Right ventricle myocardium inferior (tissue), 1 donor: ENCODE results near the gene IFT74. TPM values are rescaled to one million over a fixed set of nuclear protein-coding genes. Genes with fewer than 3 reads are reported as not detected.
"Not testable (repeated sequence)": the region's sequence is repeated elsewhere in the genome, so short reads cannot be mapped to it uniquely, and the experiment has no call there.

Source experiments
- ATAC-seq: fragments of 200-7000 bp; cut with Tn5 transposase; one replicate; pipeline ENCODE4 v1.9.1; 2020; ENCODE audit warnings: mild to moderate bottlenecking, moderate library complexity
- DNase-seq: peaks from one replicate; pipeline ENCODE4 v3.0.0; 2021; ENCODE audit errors: missing footprints
- intact Hi-C: fragments of 100-400 bp; cut with DNase I; formaldehyde crosslinking; loops from one replicate; pipeline ENCODE4 v1.11.0; 2022
- total RNA-seq: library from RNA; stranded (reverse); fragmentation: NEBNext Ultra II Directional; extraction: Animal tissue kit (Norgen Biotek cat#: 25700); gene quantifications from one replicate; pipeline ENCODE4 v1.2.1, GENCODE V29; 2021
- donor health status: DM: no; HTN: yes; CAD: no; lungs with severe emphysema.

IFT74 gene
- total RNA-seq, 1 donor from 2014 or later = 12.2 TPM

- no peak for DNase-seq
- ATAC-seq = no peak
- intact Hi-C loops = no loop called here
Measured at GRCh38 chr9:27054125-27054524, 97.9 kb downstream of the IFT74 start.

DNA sequence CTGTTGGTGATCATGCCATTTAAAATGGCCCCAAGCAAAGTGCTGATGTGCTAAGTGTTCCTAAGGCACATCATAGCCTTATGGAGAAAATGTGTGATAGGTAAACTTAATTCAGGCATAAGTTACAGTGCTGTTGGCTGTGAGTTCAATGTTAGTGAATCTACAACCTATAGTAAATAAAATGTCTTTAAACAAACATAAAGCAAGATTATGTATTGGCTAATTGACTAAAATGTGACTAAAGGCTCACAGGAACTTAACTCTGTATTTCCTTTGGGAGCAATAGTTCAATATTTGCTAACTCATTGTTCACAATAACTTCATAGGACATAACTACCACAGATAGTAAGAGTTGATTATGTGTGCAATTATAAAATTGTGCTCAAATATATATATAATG lies 98.6 kb downstream of the IFT74 start:
- no peak for ATAC-seq
- no peak for DNase-seq
- intact Hi-C loops = no loop called here

DNA sequence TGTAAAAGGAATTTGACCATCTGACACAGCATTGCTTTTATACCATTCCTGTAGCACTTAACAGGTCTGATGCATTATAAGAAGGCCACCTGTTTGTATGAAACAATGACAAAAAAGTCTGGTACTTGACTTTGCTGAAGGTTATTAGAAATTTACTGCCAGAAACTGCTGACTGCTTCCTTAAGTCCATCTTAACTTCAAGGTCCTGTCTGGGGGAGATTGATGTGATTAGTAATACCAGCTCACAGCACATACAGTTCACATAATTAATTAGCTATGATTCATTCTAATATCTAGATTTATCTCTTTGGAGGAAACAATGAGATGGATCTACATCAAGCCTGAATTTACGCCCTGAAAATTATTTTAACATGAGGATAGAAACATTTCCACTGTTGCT lies 103.2 kb downstream of the IFT74 start:
- ATAC-seq = no peak
- intact Hi-C loops = no loop called here
- DNase-seq = no peak

DNA sequence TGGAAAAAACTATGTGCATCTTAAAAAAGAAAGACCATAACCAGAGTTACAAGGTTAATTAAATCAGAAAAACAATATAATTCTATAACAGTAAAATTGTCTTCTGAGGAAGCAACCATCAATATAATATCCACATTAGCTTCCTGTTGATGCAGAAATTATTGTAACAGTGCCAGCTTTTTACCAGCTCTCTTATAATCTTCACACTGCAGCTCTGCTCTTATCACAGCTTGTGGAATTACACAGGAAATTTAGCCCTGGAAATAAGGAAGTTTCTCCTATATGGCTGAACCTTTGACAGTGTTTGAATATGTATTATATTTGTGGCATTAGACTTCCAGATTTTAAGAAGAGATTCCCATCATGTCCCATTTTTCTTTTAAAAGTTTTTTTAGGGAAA lies 103.7 kb downstream of the IFT74 start:
- no peak for ATAC-seq
- DNase-seq = no peak
- intact Hi-C loops = no loop called here

- intact Hi-C loops = no loop called here
- ATAC-seq (no peak), DNase-seq (no peak)
Measured at GRCh38 chr9:27065288-27065687, 109.1 kb downstream of the IFT74 start.

GRCh38 chr9:27073841-27074728 lies 117.9 kb downstream of the IFT74 start:
- ATAC-seq (no peak), DNase-seq (no peak)
- intact Hi-C loops = no loop called here

DNA sequence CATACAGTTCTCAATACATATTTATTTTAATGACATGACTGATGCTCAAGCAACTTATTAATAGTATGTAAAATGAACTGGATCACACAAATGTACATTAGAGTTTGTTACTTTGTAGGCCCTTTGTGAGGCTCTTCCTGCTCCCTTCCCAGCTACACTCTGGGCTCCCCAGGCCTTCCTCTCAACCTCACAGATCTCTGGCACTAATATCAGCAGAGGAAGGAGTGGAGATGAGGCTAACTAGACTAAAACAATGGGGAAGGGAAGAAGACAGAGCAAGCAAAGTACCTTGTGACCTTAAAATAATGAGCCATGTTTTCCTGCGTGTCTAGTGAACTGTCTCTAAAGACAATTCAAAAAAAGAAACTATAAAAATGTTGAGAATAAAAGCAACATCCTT lies 122.5 kb downstream of the IFT74 start:
- intact Hi-C loops = no loop called here
- no peak for DNase-seq
- ATAC-seq = no peak

DNA sequence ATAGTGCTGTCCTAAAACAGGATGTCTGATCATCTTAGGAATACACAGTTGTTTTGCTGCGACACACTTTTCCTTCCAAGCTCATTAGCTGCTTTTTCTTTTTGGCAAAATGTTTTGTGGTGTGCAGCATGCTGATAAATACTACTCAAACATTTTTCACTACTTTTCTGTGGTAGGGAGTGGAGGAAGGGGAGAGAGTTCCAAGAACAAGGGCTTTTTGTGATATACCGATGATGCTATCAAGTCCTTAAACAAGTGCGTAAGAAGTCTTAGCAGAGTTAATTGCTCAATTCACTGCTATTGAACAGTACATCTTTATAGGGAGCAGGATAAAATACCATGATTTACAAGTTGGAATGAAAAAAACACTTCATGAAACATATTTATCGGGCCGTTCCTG lies 129.2 kb downstream of the IFT74 start:
- intact Hi-C loops = no loop called here
- ATAC-seq (no peak), DNase-seq (no peak)

DNA sequence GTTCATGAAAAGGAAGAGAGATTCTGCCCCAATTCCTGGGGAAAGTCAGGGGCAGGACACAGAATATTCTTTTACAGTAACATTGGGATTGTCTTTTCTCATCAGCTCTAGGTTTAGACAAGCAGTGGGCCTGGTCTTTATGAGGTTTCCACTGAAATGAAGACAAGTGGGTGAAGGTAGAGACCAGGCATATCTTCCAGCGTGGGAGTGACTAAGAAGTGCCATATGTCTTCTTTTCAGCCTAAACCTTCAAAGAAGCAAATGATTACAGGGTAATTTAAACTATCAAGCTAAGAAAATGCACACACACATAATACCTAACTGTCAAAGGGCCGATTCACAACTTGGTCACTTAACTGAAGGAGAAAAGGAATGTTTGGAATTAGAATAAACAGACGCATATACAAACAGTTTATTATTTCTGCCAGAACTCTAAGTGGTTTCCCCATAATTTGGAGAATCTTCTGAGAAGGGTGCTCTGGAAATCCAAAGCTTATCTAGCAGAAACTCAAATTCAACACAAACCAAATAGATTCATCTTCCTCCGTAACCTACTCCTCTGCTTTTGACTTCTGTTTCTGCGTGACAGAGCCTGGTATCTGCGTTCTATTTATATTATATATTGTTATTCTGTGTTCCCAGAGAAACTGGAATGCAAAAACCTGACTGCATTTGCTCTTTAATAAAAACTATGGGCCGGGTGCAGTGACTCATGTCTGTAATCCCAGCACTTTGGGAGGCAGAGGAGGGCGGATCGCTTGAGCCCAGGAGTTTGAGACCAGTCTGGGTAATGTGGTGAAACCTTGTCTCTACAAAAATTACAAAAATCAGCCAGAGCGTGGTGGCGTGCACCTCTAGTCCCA lies 130.8 kb downstream of the IFT74 start:
- ATAC-seq = no peak
- intact Hi-C loops = no loop called here
- no peak for DNase-seq

GRCh38 chr9:27088981-27089380 lies 132.8 kb downstream of the IFT74 start:
- no peak for ATAC-seq
- intact Hi-C loops = no loop called here
- no peak for DNase-seq

GRCh38 chr9:27089706-27090105 lies 133.5 kb downstream of the IFT74 start:
- intact Hi-C loops = no loop called here
- DNase-seq (no peak), ATAC-seq (no peak)

GRCh38 chr9:27090231-27090630 lies 134.0 kb downstream of the IFT74 start:
- no peak for ATAC-seq
- intact Hi-C loops = no loop called here
- DNase-seq = no peak

DNA sequence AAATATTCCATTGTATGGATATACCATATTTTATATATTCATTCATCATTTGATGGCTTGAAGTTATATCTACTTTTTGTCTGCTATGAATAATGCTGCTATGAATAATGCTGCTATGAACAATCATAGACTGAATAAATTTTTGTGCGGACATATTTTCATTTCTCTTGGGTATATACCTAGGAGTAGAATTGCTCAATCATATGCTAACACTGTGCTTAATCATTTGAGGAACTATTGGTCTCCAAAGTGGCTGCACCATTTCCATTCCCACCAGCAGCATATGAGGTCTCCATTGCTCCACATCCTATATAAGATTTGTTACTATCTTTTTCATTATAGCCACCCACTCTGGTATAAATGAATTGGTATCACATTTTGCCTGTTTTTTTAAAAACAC lies 134.5 kb downstream of the IFT74 start:
- intact Hi-C loops = no loop called here
- ATAC-seq (no peak), DNase-seq (no peak)

DNA sequence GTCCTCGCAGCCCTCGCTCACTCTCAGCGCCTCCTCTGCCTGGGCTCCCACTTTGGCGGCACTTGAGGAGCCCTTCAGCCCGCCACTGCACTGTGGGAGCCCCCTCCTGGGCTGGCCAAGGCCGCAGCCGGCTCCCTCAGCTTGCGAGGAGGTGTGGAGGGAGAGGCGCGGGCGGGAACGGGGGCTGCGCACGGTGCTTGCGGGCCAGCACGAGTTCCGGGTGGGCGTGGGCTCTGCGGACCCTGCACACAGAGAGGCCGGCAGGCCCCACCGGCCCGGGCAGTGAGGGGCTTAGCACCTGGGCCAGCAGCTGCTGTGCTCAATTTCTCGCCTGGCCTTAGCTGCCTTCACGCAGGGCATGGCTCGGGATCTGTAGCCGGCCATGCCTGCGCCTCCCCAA lies 136.3 kb downstream of the IFT74 start:
- intact Hi-C loops, ATAC-seq, DNase-seq: not testable (repeated sequence)

GRCh38 chr9:27093384-27094067 lies 137.3 kb downstream of the IFT74 start:
- DNase-seq, intact Hi-C loops, ATAC-seq: not testable (repeated sequence)

DNA sequence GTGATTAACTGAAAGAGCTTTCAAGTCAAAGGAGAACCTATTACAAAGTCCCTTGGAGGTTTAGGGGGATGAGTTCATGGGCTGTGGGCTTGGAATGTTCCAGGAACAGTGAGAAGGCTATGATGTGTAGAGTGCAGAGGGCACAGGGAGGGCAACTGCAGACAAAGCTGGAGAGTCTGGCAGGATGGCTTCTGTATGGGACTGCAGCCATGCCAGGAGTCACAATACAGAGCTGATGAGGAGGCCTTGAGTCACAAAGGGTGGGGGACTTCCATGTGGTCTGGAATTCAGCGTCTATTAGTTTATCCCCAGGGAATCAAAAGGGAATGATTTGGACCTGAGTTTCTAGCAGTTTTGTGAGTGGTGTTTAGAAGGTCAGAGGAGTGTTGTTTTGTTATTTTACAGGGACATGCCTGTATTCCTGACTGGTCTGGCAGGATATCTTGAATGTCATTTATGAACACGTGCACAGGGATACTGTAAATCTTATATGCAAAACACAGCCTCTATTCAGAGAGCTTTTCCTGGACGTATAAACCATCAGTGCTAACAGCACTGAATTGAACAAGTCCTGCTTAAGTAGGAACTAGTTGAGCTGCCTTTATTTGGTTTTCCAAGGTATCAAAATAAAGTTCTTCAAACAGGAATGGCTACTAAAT lies 138.6 kb downstream of the IFT74 start:
- intact Hi-C loops = no loop called here
- ATAC-seq = no peak
- DNase-seq = no peak

- intact Hi-C loops = no loop called here
- no peak for ATAC-seq
Measured at GRCh38 chr9:27107241-27107640, 151.0 kb downstream of the IFT74 start.

DNA sequence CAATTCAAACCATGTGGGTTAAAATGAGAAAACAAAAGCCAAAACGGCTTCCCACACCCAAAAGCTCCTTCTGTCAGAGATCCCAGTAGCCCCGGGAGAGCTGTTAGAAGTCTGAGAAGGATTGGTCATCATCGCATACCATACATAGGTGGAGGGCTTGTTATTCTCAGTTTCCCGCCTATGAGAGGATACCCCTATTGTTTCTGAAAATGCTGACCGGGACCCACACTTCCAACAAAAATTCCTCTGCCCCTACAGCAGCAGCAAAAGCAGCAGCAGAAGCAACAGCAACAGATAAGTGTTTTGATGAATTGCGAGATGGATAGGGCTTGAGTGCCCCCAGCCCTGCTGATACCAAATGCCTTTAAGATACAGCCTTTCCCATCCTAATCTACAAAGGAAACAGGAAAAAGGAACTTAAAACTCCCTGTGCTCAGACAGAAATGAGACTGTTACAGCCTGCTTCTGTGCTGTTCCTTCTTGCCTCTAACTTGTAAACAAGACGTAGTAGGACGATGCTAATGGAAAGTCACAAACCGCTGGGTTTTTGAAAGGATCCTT lies 152.8 kb downstream of the IFT74 start, which contains the start of gene TEK:
TEK (plus strand) TSS at position 245 of the 561 bp plus-strand sequence. CDS start 366 bp downstream, outside the sequence.
- intact Hi-C loops = no loop called here
- no peak for DNase-seq
- peak; percentile 37 for ATAC-seq

More at GRCh38 chr9:27107241-27107640, 151.0 kb downstream of the IFT74 start:
- no peak for DNase-seq
